Measurements from ENCODE around the gene MPHOSPH10. TPM values are rescaled to one million over a fixed set of nuclear protein-coding genes. Genes with fewer than 3 reads are reported as not detected.

Gene MPHOSPH10
- total and polyA plus RNA-seq, 8 donors = 11.6 to 22.5 (median 14.5) TPM

- intact Hi-C loops (cut with DNase I) = loop anchor here in 1 of 3 donors (10.0 kb wide), 1 partner anchor 351 kb away; no protein-coding TSS in a partner anchor
These were observed 23.3 kb downstream of the MPHOSPH10 start for GRCh38 chr2:71153585-71154224.

GRCh38 chr2:71154279-71154678, 23.8 kb downstream of the MPHOSPH10 start:
- no peaks in the 10 kb centered on the region for H3K9me3 ChIP-seq
- H3K4me3 ChIP-seq = no peak overlapping the region
- FAIRE-seq (no peak), ATAC-seq (no peak), DNase-seq (no peak)
- intact Hi-C loops (cut with DNase I) = loop anchor here in 1 of 3 donors (10.0 kb wide), 1 partner anchor 351 kb away; no protein-coding TSS in a partner anchor
- TF ChIP-seq CTCF (IDR thresholded peaks at IDR 0.05) = no peak
- H3K27ac ChIP-seq = no peak overlapping the region
- H3K36me3 ChIP-seq = peaks cover 0 to 4% (median 0%) of the 10 kb centered on the region in 3 donors
- H3K27me3 ChIP-seq = no peaks in the 10 kb centered on the region
- 61 to 67% methylated on average over 8 of the region's 8 CpGs for WGBS, 2 donors
- no peaks in the 10 kb centered on the region for H3K4me1 ChIP-seq

More at GRCh38 chr2:71153585-71154224, 23.3 kb downstream of the MPHOSPH10 start:
- no peak for DNase-seq
- Histone ChIP-seq H3K4me3 (no peak overlapping the region), H3K4me1 (no peaks in the 10 kb centered on the region), H3K9me3 (no peaks in the 10 kb centered on the region), H3K36me3 (peaks cover 0 to 9% (median 4%) of the 10 kb centered on the region in 3 donors), H3K27me3 (no peaks in the 10 kb centered on the region), H3K27ac (no peak overlapping the region)
- TF ChIP-seq CTCF (IDR thresholded peaks at IDR 0.05) = no peak
- ATAC-seq = no peak
- FAIRE-seq = no peak
- WGBS, 2 donors = 59 to 71% methylated on average over 11 of the region's 11 CpGs

- DNase-seq (no peak), ATAC-seq (peak in 2 of 4 donors; percentile 45 to 64), FAIRE-seq (no peak)
- no peaks in the 10 kb centered on the region for H3K27me3 ChIP-seq
- H3K36me3 ChIP-seq = no peaks in the 10 kb centered on the region
- 47 to 50% methylated on average over 6 of the region's 6 CpGs for WGBS, 2 donors
- H3K4me1 ChIP-seq = no peaks in the 10 kb centered on the region
- intact Hi-C loops (cut with DNase I) = loop anchor here in 1 of 3 donors (10.0 kb wide), 1 partner anchor 350 kb away; no protein-coding TSS in a partner anchor
- H3K9me3 ChIP-seq = no peaks in the 10 kb centered on the region
- H3K4me3 ChIP-seq = no peak overlapping the region
- H3K27ac ChIP-seq = no peak overlapping the region
- no peak for TF ChIP-seq CTCF (IDR thresholded peaks at IDR 0.05)
These were observed 24.4 kb downstream of the MPHOSPH10 start for GRCh38 chr2:71154798-71155197.

GRCh38 chr2:71155846-71156245, 25.4 kb downstream of the MPHOSPH10 start:
- no peak for FAIRE-seq
- intact Hi-C loops (cut with DNase I) = loop anchor here in 1 of 3 donors (10.0 kb wide), 1 partner anchor 349 kb away; no protein-coding TSS in a partner anchor
- Histone ChIP-seq H3K4me1 (no peaks in the 10 kb centered on the region), H3K27ac (no peak overlapping the region), H3K27me3 (no peaks in the 10 kb centered on the region), H3K36me3 (no peaks in the 10 kb centered on the region), H3K9me3 (no peaks in the 10 kb centered on the region), H3K4me3 (no peak overlapping the region)
- no peak for DNase-seq
- ATAC-seq = no peak
- WGBS, 2 donors = 68 to 70% methylated on average over 4 of the region's 4 CpGs
- no peak for TF ChIP-seq CTCF (IDR thresholded peaks at IDR 0.05)

DNA sequence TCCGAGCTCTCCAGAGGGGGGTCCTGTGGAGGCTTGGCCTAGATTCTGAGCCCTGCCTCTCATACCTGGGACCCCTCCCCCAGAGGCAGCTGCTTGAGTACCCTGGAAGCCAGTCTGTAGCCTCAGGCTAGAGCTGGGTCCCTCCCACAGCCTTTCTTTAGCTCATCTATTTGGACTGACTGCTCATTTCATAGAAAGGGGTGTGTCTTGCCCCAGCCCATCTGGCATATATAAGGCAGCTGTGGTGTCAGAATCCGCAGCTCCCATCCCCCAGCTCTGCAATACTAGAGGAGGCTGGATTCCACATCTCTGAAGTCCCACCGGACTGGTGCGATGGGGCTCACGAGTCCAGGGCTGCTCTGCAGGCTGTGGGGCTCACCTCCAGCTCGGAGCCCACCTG, 26.1 kb downstream of the MPHOSPH10 start:
- Histone ChIP-seq H3K36me3 (no peaks in the 10 kb centered on the region), H3K27me3 (no peaks in the 10 kb centered on the region), H3K27ac (no peak overlapping the region), H3K4me3 (no peak overlapping the region), H3K9me3 (no peaks in the 10 kb centered on the region), H3K4me1 (no peaks in the 10 kb centered on the region)
- no peak for DNase-seq
- ATAC-seq = no peak
- WGBS, 2 donors = 55 to 58% methylated on average over 6 of the region's 6 CpGs
- no peak for TF ChIP-seq CTCF (IDR thresholded peaks at IDR 0.05)
- intact Hi-C loops (cut with DNase I) = loop anchor here in 1 of 3 donors (10.0 kb wide), 1 partner anchor 348 kb away; no protein-coding TSS in a partner anchor
- FAIRE-seq = no peak
